Right lobe of liver (tissue), 4 donors: Measurements from ENCODE around the gene SLC66A3.

Source experiments
- POLR2A ChIP-seq: fragments of 450-650 bp; IDR thresholded peaks from one replicate; pipeline ENCODE4 v1.6.1; 2017; ENCODE audit warnings: antibody characterized with exemption, mild to moderate bottlenecking
- TF ChIP-seq, protein P1 (sequence below), 4 donors: fragments of 200-600 bp in 3 of 4; fragments of 450-650 bp in 1 of 4; IDR thresholded peaks; one replicate each; pipeline versions ENCODE4 v1.5.1 to v1.8.0; 2016 to 2022; ENCODE audit warnings: antibody characterized with exemption in 4 of 4, mild to moderate bottlenecking in 2 of 4
- donor health status: DM: no; HTN: no; CAD: no.
- donor health status: DM: no; HTN: no; CAD: no.
- donor health status: DM: no; HTN: yes; CAD: no.

DNA sequence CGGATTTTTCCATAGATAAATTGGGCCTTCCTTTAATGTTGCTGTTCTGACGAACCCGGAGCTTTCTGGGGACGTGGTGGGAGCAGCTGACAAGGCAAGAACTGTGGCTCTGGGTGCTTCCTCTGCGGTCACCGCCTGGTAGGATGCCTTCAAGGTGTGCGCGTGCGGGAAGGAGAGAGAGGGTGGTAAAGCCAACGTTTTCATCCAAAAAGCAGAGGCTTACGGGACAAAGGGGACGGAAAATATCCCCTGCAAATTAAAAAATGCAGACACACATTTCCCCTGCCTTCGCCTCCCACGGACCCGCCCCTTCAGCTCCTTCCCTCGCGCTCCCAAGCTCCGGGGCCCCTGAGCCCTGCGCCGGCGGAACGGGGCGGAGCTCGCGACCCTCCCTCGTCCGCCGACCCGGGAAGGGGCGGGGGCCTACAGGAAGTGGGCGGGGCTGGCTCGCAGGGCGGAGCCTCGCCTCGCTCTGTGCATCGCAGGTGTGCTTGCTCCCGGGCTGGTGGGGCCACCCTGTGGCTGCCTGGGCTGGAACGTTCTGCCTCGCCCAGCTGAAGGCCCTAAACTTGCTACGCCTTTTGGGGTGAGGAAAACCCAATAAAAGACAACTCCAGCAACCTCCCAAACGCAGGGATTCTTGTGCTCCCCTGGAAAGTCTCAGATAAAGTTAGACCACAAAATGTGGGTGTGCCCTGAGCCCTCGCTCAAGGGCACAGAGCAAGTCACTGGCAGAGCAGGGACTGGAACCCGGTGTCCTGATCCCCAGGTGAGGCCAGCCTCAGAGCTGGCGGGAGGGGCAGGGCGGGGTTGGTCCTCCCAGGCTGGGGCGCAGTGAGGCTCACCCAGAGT, 25.4 kb upstream of the SLC66A3 start:
- TF ChIP-seq, protein P1, sequence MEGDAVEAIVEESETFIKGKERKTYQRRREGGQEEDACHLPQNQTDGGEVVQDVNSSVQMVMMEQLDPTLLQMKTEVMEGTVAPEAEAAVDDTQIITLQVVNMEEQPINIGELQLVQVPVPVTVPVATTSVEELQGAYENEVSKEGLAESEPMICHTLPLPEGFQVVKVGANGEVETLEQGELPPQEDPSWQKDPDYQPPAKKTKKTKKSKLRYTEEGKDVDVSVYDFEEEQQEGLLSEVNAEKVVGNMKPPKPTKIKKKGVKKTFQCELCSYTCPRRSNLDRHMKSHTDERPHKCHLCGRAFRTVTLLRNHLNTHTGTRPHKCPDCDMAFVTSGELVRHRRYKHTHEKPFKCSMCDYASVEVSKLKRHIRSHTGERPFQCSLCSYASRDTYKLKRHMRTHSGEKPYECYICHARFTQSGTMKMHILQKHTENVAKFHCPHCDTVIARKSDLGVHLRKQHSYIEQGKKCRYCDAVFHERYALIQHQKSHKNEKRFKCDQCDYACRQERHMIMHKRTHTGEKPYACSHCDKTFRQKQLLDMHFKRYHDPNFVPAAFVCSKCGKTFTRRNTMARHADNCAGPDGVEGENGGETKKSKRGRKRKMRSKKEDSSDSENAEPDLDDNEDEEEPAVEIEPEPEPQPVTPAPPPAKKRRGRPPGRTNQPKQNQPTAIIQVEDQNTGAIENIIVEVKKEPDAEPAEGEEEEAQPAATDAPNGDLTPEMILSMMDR (IDR thresholded peaks at IDR 0.05): peak; percentile 28 to 37 (median 32)
- no peak for TF ChIP-seq POLR2A
